ENCODE results near the gene SEC14L5. TPM values are rescaled to one million over a fixed set of nuclear protein-coding genes. Genes with fewer than 3 reads are reported as not detected.

The SEC14L5 gene
- total and polyA plus RNA-seq, 2 donors (not counting 3 experiments of a cell fraction or from before 2014, with no cell fraction given): not detected

DNA sequence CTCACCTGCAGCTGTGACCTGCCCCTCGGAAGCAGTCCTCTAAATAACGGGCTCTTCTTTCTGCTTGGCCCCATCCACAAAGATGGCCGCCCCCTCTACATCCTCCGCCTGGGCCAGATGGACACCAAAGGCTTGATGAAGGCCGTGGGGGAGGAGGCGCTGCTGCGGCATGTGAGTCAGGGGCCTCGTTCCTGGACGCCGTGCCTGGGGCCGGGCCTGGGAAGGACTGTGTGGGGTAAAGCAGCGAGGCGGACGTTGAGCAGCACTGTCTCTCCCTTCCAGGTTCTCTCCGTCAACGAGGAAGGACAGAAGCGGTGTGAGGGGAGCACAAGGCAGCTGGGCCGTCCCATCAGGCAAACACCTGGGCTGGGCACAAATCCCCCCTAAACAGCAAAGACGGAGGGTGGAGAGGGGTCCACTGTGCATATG lies 42.5 kb downstream of the SEC14L5 start:
- Histone ChIP-seq H3K4me3 (replicated peaks in 1 of 3; ENCODE audit: insufficient read depth in 1 of 3, low read depth in 1 of 3, low read length in 3 of 3) (no peak overlapping the region), H3K4me2 (ENCODE audit: insufficient read depth, low read length) (no peak overlapping the region), H3K9ac (replicated peaks; ENCODE audit: extremely low read depth, insufficient read depth, low read length) (no peak overlapping the region), H3K4me1 (ENCODE audit: control insufficient read depth, extremely low read depth, insufficient read depth, low read length) (no peaks in the 10 kb centered on the region), H3K36me3 (ENCODE audit: control insufficient read depth in 2 of 2, extremely low read depth in 1 of 2, insufficient read depth in 2 of 2, low read length in 2 of 2) (no peaks in the 10 kb centered on the region), H3K9me1 (replicated peaks; ENCODE audit: control insufficient read depth, extremely low read depth, insufficient read depth, low read length) (no peaks in the 10 kb centered on the region), H3K27ac (ENCODE audit: insufficient read depth, low read depth, low read length) (no peak overlapping the region), H3K9me3 (replicated peaks; ENCODE audit: control insufficient read depth, insufficient read depth, low read length) (no peaks in the 10 kb centered on the region), H4K20me1 (replicated peaks; ENCODE audit: control insufficient read depth, extremely low read depth, insufficient read depth, low read length) (no peaks in the 10 kb centered on the region), H2AFZ (ENCODE audit: low read depth, low read length) (no peak overlapping the region), H3K79me2 (ENCODE audit: control insufficient read depth, insufficient read depth, low read length) (no peaks in the 10 kb centered on the region), H3K27me3 (ENCODE audit: control insufficient read depth in 2 of 2, insufficient read depth in 2 of 2, low read length in 2 of 2) (no peaks in the 10 kb centered on the region)
- POLR2A ChIA-PET: interaction anchor here (0.7 kb wide), 1 partner anchor 32 kb away, joined by 3 read pairs; no protein-coding TSS in a partner anchor
- CTCF ChIA-PET: interaction anchor here (1.0 kb wide), 1 partner anchor 84 kb away, joined by 3 read pairs; no protein-coding TSS in a partner anchor
- intact Hi-C loops (cut with micrococcal nuclease): no loop called here
- FAIRE-seq: no peak
- DNase-seq (ENCODE audit: low read depth, low spot score): no peak
- dilution Hi-C loops (cut with MboI; ENCODE audit: extremely low pct_ligation_motif_present, low sequenced_read_pairs): no loop called here
- TF ChIP-seq POLR2A (IDR thresholded peaks at IDR 0.05; ENCODE audit: low read depth, low read length) (no peak), FOS (IDR thresholded peaks at IDR 0.05; ENCODE audit: borderline replicate concordance, insufficient read depth, low read length) (no peak), EZH2 (IDR thresholded peaks at IDR 0.05; ENCODE audit: borderline replicate concordance, low read depth, low read length, severe bottlenecking) (no peak), JUN (IDR thresholded peaks at IDR 0.05; ENCODE audit: borderline replicate concordance, insufficient read depth, insufficient read length, low read depth) (no peak), MYC (IDR thresholded peaks at IDR 0.05; ENCODE audit: low read depth, low read length) (no peak), POLR2AphosphoS5 (IDR thresholded peaks at IDR 0.05; ENCODE audit: insufficient read depth, low read depth, low read length) (no peak), GATA2 (IDR thresholded peaks at IDR 0.05; ENCODE audit: insufficient read depth, insufficient read length, low read depth, low read length) (no peak)
- TF ChIP-seq, protein P1, sequence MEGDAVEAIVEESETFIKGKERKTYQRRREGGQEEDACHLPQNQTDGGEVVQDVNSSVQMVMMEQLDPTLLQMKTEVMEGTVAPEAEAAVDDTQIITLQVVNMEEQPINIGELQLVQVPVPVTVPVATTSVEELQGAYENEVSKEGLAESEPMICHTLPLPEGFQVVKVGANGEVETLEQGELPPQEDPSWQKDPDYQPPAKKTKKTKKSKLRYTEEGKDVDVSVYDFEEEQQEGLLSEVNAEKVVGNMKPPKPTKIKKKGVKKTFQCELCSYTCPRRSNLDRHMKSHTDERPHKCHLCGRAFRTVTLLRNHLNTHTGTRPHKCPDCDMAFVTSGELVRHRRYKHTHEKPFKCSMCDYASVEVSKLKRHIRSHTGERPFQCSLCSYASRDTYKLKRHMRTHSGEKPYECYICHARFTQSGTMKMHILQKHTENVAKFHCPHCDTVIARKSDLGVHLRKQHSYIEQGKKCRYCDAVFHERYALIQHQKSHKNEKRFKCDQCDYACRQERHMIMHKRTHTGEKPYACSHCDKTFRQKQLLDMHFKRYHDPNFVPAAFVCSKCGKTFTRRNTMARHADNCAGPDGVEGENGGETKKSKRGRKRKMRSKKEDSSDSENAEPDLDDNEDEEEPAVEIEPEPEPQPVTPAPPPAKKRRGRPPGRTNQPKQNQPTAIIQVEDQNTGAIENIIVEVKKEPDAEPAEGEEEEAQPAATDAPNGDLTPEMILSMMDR (IDR thresholded peaks at IDR 0.05; ENCODE audit: extremely low read depth in 1 of 2, insufficient read depth in 1 of 2, low read depth in 1 of 2, low read length in 2 of 2): no peak
- TF ChIP-seq, protein P2, sequence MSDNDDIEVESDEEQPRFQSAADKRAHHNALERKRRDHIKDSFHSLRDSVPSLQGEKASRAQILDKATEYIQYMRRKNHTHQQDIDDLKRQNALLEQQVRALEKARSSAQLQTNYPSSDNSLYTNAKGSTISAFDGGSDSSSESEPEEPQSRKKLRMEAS (IDR thresholded peaks at IDR 0.05; ENCODE audit: insufficient read depth, insufficient read length): no peak
- no TSS peak for BruUV-seq (replicated peaks)

Measured in endothelial cell of umbilical vein (primary cell).